HAP-1 (cell line): ENCODE measurements around the gene FAM163A.

Source experiments
- DNase-seq, 2 experiments: peaks; one replicate each; pipeline ENCODE4 v3.0.0-alpha.2; 2016 to 2020; ENCODE audit warnings: low spot score in 2 of 2
- H3K27me3 ChIP-seq: fragments of 250-450 bp; sonication (Bioruptor Pico); 2 replicates; pipeline ENCODE4 v1.5.1; 2020; ENCODE audit warnings: low read depth, mild to moderate bottlenecking, moderate library complexity
- H3K36me3 ChIP-seq: fragments of 250-450 bp; sonication (Bioruptor Pico); replicated peaks from 2 replicates; pipeline ENCODE4 v1.5.1; 2020; ENCODE audit warnings: mild to moderate bottlenecking
- H3K4me1 ChIP-seq: fragments of 250-450 bp; sonication (Bioruptor Pico); 2 replicates; pipeline ENCODE4 v1.5.1; 2020; ENCODE audit warnings: mild to moderate bottlenecking
- H3K4me3 ChIP-seq: fragments of 250-450 bp; sonication (Bioruptor Pico); 2 replicates; pipeline ENCODE4 v1.5.1; 2020; ENCODE audit warnings: mild to moderate bottlenecking, moderate library complexity
- H3K9me3 ChIP-seq: fragments of 250-450 bp; sonication (Bioruptor Pico); 2 replicates; pipeline ENCODE4 v1.5.1; 2020; ENCODE audit warnings: mild to moderate bottlenecking, moderate library complexity
- in situ Hi-C: fragments of 300-500 bp; cut with MboI; formaldehyde crosslinking; loops from 3 replicates; pipeline ENCODE4 v1.14.3; 2020; ENCODE audit warnings: low sequenced_read_pairs, inconsistent platforms, mixed read lengths

FAM163A gene

GRCh38 chr1:179761296-179761695 lies 18.2 kb downstream of the FAM163A start:
- Histone ChIP-seq H3K4me3 (no peak overlapping the region), H3K9me3 (no peaks in the 10 kb centered on the region), H3K4me1 (no peaks in the 10 kb centered on the region), H3K36me3 (no peaks in the 10 kb centered on the region), H3K27me3 (no peaks in the 10 kb centered on the region; the same call in 1 of the 2 replicates)
- no peak for DNase-seq
- in situ Hi-C loops, result no loop called here

GRCh38 chr1:179761846-179762640 lies 19.0 kb downstream of the FAM163A start:
- no peak overlapping the region for H3K4me3 ChIP-seq
- H3K27me3 ChIP-seq, result no peaks in the 10 kb centered on the region; the same call in 1 of the 2 replicates
- no peaks in the 10 kb centered on the region for H3K4me1 ChIP-seq
- no peaks in the 10 kb centered on the region for H3K9me3 ChIP-seq
- H3K36me3 ChIP-seq, result no peaks in the 10 kb centered on the region
- in situ Hi-C loops, result no loop called here
- DNase-seq, result no peak

- DNase-seq, result no peak
- H3K27me3 ChIP-seq, result no peaks in the 10 kb centered on the region
- no peaks in the 10 kb centered on the region for H3K9me3 ChIP-seq
- no peak overlapping the region for H3K4me3 ChIP-seq
- no peaks in the 10 kb centered on the region for H3K4me1 ChIP-seq
- H3K36me3 ChIP-seq, result no peaks in the 10 kb centered on the region
- in situ Hi-C loops, result no loop called here
These were observed 24.1 kb downstream of the FAM163A start for GRCh38 chr1:179767177-179767581.

GRCh38 chr1:179767996-179768395 lies 24.9 kb downstream of the FAM163A start:
- H3K4me3 ChIP-seq, result no peak overlapping the region
- DNase-seq, result no peak
- in situ Hi-C loops, result no loop called here
- H3K9me3 ChIP-seq, result no peaks in the 10 kb centered on the region
- H3K36me3 ChIP-seq, result no peaks in the 10 kb centered on the region
- no peaks in the 10 kb centered on the region for H3K4me1 ChIP-seq
- H3K27me3 ChIP-seq, result no peaks in the 10 kb centered on the region

GRCh38 chr1:179770887-179771502 lies 27.9 kb downstream of the FAM163A start:
- Histone ChIP-seq H3K4me1 (no peaks in the 10 kb centered on the region), H3K9me3 (no peaks in the 10 kb centered on the region), H3K27me3 (no peaks in the 10 kb centered on the region), H3K4me3 (no peak overlapping the region), H3K36me3 (no peaks in the 10 kb centered on the region)
- in situ Hi-C loops, result no loop called here
- no peak for DNase-seq

- H3K27me3 ChIP-seq, result no peaks in the 10 kb centered on the region
- H3K9me3 ChIP-seq, result no peaks in the 10 kb centered on the region
- no peak for DNase-seq
- H3K36me3 ChIP-seq, result no peaks in the 10 kb centered on the region
- H3K4me3 ChIP-seq, result no peak overlapping the region
- in situ Hi-C loops, result no loop called here
- H3K4me1 ChIP-seq, result no peaks in the 10 kb centered on the region
These were observed 30.2 kb downstream of the FAM163A start for GRCh38 chr1:179773264-179773663.

GRCh38 chr1:179774000-179774399 lies 30.9 kb downstream of the FAM163A start:
- DNase-seq, result no peak
- H3K27me3 ChIP-seq, result no peaks in the 10 kb centered on the region
- H3K36me3 ChIP-seq, result no peaks in the 10 kb centered on the region
- H3K9me3 ChIP-seq, result no peaks in the 10 kb centered on the region
- in situ Hi-C loops, result no loop called here
- no peaks in the 10 kb centered on the region for H3K4me1 ChIP-seq
- no peak overlapping the region for H3K4me3 ChIP-seq

GRCh38 chr1:179774566-179774965 lies 31.5 kb downstream of the FAM163A start:
- Histone ChIP-seq H3K36me3 (no peaks in the 10 kb centered on the region), H3K9me3 (no peaks in the 10 kb centered on the region), H3K27me3 (no peaks in the 10 kb centered on the region), H3K4me3 (no peak overlapping the region), H3K4me1 (no peaks in the 10 kb centered on the region)
- in situ Hi-C loops, result no loop called here
- no peak for DNase-seq

GRCh38 chr1:179775009-179775408 lies 31.9 kb downstream of the FAM163A start:
- Histone ChIP-seq H3K4me3 (no peak overlapping the region), H3K4me1 (no peaks in the 10 kb centered on the region), H3K9me3 (no peaks in the 10 kb centered on the region), H3K36me3 (no peaks in the 10 kb centered on the region), H3K27me3 (no peaks in the 10 kb centered on the region)
- in situ Hi-C loops, result no loop called here
- DNase-seq, result no peak

- H3K9me3 ChIP-seq, result no peaks in the 10 kb centered on the region
- H3K27me3 ChIP-seq, result no peaks in the 10 kb centered on the region
- no peaks in the 10 kb centered on the region for H3K4me1 ChIP-seq
- DNase-seq, result no peak
- in situ Hi-C loops, result no loop called here
- H3K36me3 ChIP-seq, result no peaks in the 10 kb centered on the region
- H3K4me3 ChIP-seq, result no peak overlapping the region
These were observed 33.7 kb downstream of the FAM163A start for GRCh38 chr1:179776831-179777230.

- in situ Hi-C loops, result no loop called here
- H3K36me3 ChIP-seq, result no peaks in the 10 kb centered on the region
- no peaks in the 10 kb centered on the region for H3K27me3 ChIP-seq
- DNase-seq, result no peak
- H3K9me3 ChIP-seq, result no peaks in the 10 kb centered on the region
- H3K4me1 ChIP-seq, result no peaks in the 10 kb centered on the region
- no peak overlapping the region for H3K4me3 ChIP-seq
These were observed 34.6 kb downstream of the FAM163A start for GRCh38 chr1:179777731-179778130.

- no peaks in the 10 kb centered on the region for H3K9me3 ChIP-seq
- in situ Hi-C loops, result no loop called here
- H3K4me1 ChIP-seq, result no peaks in the 10 kb centered on the region
- no peak overlapping the region for H3K4me3 ChIP-seq
- no peaks in the 10 kb centered on the region for H3K27me3 ChIP-seq
- no peaks in the 10 kb centered on the region for H3K36me3 ChIP-seq
- DNase-seq, result no peak
These were observed 36.7 kb downstream of the FAM163A start for GRCh38 chr1:179779645-179780272.

GRCh38 chr1:179781962-179782361 lies 38.9 kb downstream of the FAM163A start:
- DNase-seq, result no peak
- Histone ChIP-seq H3K27me3 (no peaks in the 10 kb centered on the region), H3K4me1 (no peaks in the 10 kb centered on the region), H3K36me3 (no peaks in the 10 kb centered on the region), H3K4me3 (no peak overlapping the region), H3K9me3 (no peaks in the 10 kb centered on the region)
- in situ Hi-C loops, result no loop called here

GRCh38 chr1:179785031-179785431 lies 41.9 kb downstream of the FAM163A start:
- in situ Hi-C loops, result no loop called here
- Histone ChIP-seq H3K4me1 (no peaks in the 10 kb centered on the region), H3K36me3 (no peaks in the 10 kb centered on the region), H3K27me3 (no peaks in the 10 kb centered on the region), H3K4me3 (no peak overlapping the region), H3K9me3 (no peaks in the 10 kb centered on the region)
- no peak for DNase-seq
